ENCODE data around the gene ALDH3A1.

ALDH3A1 gene

DNA sequence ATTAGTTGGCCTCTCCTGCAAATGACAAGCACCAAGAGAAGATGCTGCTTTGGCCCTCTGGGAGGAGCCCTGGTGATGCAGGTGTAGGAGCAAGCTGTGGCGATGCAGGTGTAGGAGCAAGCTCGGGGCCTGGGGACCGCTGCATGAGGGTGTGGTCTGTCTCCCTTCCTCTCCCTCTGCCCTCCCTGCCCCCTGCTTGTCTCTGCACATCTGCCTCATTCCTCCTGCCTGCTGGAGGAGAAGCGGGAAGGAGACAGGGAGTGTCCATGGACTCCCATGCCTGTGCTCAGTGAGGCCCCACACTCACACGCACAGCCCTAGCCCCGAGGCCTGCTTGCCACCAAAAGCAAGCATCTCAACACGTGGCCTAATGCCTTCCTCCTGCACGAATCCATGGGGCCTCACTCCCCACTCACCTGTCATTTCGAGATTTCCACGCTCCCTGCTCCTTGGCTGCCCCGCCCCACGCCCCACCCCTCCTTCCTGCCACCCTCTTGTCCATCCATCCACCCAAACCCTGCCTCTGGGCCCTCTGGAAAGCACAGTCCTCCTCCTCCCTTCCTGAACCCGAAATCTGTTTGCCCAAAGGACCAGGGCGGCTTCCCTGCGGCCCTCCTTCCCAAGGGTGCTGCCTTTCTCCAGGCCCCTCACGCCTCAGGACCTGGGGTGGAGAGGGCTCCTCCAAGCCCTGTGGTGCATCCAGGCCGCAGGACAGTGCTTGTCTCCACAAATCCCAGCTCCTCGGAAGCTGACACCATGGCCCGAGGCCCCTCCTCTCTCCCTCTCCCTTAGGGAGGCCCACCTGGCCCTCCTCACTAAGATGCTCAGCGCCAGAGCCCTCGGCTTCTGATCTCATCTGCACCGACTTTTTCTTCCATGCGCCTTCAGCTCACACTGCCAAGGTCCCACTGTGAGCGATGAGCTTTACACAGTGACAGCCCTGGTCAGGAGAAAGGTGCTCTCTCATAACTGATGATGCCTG, 11.8 kb upstream of the ALDH3A1 start:
- no peak for DNase-seq (ENCODE audit: low read depth)

DNA sequence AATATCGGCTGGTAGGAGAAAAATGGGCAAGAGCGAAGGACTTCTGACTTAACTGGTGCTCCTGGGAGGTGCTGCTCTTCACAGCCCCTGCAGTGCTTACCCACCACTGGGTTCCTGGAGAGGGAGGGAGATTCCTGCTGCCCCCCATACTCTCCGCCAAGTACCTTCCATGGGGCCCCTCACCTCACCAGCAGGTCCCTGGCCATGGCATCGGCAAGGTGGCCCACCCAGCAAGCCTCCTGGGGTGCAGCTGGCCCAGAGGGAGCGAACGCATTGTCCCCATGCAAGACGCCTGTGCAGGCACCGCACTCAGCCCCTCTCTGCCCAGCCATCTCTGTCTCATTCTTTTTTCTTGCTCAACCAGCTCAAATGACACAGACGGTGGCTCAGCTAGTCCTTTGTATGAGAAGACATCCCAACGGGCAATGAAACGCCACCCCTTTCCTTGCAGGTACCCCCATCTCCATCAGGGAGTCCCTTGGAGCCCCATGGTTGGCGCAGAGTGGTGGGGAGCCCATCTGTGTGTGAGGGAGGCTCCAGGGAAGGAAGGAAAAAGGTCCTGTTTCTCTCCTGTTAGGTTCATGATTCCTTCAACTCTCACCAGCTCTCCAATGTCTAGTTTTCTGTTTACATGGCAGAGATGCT, 9.6 kb upstream of the ALDH3A1 start:
- DNase-seq (ENCODE audit: low read depth): no peak

GRCh38 chr17:19756546-19756945, 8.4 kb upstream of the ALDH3A1 start:
- DNase-seq (ENCODE audit: low read depth): no peak

DNA sequence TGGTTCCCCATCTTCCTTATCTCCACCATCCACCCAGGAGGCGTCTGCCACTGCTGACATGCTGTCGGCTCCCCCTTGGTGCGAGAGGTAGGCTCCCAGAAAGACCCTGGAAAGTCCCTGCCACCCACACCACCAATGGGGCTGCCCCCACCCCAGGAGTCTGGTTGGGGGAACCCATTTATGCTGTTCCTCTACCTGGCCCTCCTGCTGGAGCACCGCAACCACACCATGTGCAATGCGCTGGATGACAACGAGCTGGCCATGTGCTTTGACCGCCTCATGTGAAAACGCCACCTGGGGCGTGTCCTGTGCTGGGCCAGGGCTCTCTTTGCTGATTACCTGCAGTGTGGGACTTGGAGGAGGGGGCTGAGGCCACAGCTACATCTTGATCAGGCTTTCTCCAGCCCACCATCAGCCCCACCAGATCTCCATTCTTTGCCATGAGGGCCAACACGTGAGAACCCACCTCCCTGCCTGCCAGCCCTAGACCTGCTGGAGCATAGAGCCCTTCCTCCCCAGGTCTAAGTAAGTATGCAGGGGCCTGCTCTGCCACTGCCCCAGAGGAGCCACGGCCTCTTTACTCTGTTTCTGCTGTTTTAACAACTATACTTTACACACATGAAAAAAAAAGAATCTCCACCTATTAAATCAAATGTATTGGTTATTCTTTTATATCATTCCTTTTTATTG, 7.9 kb upstream of the ALDH3A1 start:
- DNase-seq (ENCODE audit: low read depth): no peak

DNA sequence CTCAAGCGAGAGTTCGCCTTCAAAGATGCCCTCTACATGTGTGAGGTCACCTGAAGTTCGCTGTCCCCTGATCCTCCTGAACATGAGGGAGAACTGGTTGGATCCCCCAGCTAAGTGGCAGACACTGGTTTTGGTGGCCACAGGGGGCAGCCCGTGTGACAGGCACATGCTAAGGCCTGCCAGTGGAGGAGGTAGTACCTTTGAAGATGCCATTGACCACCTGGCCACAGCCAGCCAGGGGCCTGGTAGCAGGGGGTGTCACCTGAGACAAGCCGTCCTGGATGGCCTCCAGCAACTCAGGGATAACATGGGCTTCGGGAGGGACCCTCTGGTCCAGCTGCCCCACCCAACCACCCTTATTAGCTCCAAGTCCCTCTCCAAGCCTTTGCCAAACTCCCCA, 7.3 kb upstream of the ALDH3A1 start:
- DNase-seq (ENCODE audit: low read depth): no peak

GRCh38 chr17:19753661-19754463, 5.8 kb upstream of the ALDH3A1 start:
- no peak for DNase-seq (ENCODE audit: low read depth)

DNA sequence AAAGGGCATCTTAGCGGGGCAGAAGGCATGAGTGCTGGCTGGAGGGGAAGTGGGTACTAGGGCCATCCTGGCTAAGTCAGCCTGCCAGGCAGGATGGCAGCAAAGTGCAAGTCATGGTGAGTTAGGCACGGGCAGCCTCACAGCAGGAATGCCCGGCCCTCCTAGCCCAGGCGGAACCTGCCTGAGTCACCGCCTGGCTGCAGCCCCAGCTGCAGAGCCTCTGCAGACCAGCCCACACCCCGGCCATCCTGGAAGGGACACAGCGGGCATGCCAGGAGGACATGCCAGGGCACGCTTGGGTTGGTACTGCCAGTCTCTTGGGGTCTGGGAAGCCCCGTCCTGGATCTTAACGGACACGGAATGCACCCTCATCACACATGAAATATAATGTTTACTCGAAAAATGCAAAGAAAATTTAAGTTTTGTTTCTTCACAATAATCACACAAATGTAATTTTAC, 5.0 kb upstream of the ALDH3A1 start:
- no peak for DNase-seq (ENCODE audit: low read depth)

DNA sequence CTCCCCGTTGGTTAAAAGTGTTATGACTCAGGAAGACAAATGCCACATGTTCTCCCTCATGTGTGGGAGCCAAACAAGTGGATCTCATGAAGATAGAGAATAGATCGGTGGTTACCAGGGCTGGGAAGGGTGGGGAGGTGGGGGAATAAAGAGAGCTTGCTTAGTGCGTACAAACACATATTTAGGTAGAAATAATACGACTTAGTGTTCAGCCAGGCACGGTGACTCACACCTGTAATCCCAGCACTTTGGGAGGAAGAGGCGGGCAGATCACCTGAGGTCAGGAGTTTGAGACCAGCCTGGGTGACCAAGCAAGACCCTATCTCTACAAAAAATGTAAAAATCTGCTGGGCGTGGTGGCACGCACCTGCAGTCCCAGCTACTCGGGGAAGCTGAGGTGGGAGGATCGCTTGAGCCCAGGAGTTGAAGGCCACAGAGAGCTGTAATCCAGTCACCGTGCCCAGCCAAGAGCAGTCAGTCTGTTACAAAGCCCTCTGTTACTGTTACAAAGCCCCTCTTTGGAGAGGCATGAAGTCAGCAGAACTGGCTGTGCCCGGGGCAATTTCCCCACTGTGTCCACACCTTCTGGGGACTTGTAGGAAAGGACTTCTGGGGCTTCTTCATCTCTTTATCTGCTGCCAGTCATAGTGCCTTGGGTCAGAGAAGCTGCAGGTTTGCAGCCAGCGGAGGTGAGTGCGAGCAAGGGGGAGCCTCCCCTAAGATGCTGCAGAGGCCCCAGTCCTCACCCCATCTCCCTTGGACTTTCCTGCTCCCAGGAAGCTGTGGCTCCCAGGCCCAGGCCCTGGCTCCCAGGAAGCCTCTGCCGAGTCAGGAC, 4.3 kb upstream of the ALDH3A1 start:
- no peak for DNase-seq (ENCODE audit: low read depth)

DNA sequence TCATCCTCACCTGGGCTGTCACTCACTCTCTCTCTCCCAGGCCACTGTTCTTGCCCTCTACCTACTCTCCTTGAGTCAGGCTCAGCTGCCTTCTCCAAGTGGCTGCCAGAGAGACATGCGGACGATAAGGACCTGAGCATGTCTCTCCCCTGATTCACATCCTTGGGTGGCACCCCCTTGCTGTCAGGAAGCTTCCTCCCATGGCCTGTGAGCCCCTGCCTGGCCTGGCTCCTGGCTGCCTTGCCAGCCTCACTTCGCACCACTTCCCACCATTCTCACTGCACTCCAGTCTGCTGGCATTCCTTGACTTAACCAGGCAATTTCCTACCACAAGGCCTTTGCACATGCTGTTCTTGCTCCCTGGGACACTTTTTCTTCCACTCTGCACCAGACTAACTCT, 2.7 kb upstream of the ALDH3A1 start:
- no peak for DNase-seq (ENCODE audit: low read depth)

DNA sequence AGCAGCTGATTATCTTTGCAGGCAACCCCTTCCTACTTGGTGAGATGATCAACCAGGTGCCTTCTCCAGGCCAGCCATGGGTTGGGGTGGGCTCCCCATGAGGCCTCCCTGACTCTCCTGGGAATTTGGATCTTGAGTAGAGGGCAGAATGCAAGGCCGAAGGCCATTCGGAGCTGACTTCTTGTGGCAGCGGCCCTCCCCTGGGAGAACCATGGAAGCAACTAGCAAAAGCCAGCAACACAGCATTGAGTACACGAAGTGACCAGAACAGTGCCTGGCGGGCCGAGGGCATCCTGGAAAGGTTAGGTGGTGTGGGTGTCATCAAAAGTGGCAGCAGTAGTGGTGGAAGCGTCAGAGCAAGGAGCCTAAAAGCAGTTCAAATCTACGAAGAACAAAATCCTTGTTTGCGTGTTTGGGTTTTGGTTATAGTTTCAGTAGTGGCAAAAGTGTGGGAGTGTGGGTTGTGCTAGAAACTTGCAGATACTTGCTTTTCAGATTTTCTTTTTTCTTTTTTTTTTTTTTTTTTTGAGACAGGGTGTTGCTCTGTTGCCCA, 2.0 kb upstream of the ALDH3A1 start:
- no peak for DNase-seq (ENCODE audit: low read depth)

- DNase-seq (ENCODE audit: low read depth): no peak
These were observed 702 bp upstream of the ALDH3A1 start for GRCh38 chr17:19748807-19749193.

DNA sequence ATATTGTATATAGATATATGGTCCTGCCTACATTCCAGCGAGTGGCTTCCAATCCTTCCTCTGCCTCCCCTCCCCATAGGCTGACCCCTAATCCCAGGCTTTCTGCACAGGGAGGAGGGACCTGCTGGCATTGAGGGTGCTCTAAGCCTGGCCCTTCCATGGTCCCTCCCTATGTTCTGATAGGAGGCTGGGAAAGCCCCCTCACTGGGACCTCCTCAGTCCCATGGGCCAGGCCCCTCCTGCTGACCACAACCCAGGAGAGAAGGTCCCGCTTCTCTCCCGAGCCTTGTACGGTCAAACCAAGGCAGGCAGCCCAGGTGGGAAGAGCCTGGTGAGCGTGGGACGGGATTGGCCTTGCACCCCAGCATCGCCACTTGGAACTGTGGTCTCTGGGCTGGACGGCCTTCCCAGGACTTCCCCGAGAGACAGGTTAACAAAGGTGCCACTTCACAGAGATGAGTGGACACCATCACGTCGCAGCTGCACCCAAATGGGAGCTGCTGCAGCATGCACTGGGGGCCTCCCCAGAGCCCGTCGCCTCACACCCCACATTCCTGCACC, 859 bp downstream of the ALDH3A1 start:
- no peak for DNase-seq (ENCODE audit: low read depth)

DNA sequence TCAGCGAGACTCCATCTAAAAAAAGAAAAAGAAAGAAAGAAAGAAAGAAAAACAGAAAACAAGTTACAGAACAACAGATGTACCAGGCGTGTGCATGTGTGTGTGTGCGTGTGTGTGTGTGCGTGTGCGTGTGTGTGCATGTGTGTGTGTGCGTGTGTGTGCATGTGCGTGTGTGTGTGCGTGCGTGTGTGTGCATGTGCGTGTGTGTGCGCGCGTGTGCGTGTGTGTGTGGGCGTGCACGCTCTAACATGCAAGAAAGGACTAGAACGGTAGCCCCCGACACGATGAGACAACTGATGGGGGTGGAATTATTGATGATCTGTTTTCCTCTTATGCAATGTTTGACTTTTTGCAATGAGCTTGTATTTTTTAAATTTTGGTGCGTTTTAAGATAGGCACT, 1.6 kb downstream of the ALDH3A1 start:
- DNase-seq (ENCODE audit: low read depth): no peak

GRCh38 chr17:19744922-19745757, 3.0 kb downstream of the ALDH3A1 start:
- DNase-seq (ENCODE audit: low read depth): peak; percentile 70

DNA sequence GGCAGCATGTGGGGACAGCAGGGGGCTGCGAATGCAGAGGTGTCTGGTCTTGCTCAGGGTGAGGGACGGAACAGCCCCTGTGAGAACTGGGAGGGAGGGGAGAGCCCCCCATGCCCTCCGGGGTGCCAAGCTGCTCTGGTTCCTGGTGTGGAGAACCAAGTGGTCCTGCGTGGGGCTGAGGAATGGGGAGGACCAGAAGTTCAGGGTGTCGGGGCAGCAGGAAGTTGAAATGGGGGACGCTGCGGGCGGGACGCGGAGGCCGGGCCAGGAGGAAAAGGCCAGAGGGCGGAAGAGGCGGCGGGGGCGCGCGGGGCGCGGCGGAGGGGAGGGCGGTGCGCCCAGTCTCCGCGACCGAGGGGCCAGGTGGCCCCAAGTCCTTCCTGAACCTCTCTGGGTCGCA, 3.6 kb downstream of the ALDH3A1 start:
- DNase-seq (ENCODE audit: low read depth): no peak

GRCh38 chr17:19743101-19744100, 4.7 kb downstream of the ALDH3A1 start:
- DNase-seq (ENCODE audit: low read depth): no peak

GRCh38 chr17:19742495-19742894, 5.6 kb downstream of the ALDH3A1 start:
- no peak for DNase-seq (ENCODE audit: low read depth)

- DNase-seq (ENCODE audit: low read depth): no peak
These were observed 6.2 kb downstream of the ALDH3A1 start for GRCh38 chr17:19741832-19742457.
